HepG2 (cell line): ENCODE measurements around the gene SRSF4. TPM values are rescaled to one million over a fixed set of nuclear protein-coding genes. Genes with fewer than 3 reads are reported as not detected.

Experiments
- ARHGAP35 ChIP-seq: sonication (generic); formaldehyde crosslinking; IDR thresholded peaks from 2 replicates; pipeline ENCODE4 v1.9.0; 2022; ENCODE audit warnings: mild to moderate bottlenecking, inconsistent platforms, moderate library complexity, missing genetic modification reagents, borderline replicate concordance
- DBP ChIP-seq: sonication (generic); formaldehyde crosslinking; IDR thresholded peaks from 2 replicates; pipeline ENCODE4 v1.4.0; 2020; ENCODE audit warnings: missing genetic modification reagents; ENCODE audit errors: not compliant biosample characterization
- HNRNPK ChIP-seq: fragments of 200-400 bp; formaldehyde crosslinking; IDR thresholded peaks from 2 replicates; pipeline ENCODE4 v1.6.1; 2018; ENCODE audit warnings: low read length, low read depth, moderate library complexity, mild to moderate bottlenecking; ENCODE audit not compliant: poor library complexity, severe bottlenecking
- MAFK ChIP-seq, 2 experiments: IDR thresholded peaks in 1 of 2; conservative IDR thresholded peaks in 1 of 2; 2 replicates each; pipeline ENCODE4 v1.6.1; 2011; ENCODE audit warnings: improper control_type of control experiment in 2 of 2, low read length in 2 of 2
- MBD4 ChIP-seq: IDR thresholded peaks from 2 replicates; pipeline ENCODE4 v1.6.1; 2012; ENCODE audit warnings: low read length, inconsistent platforms, borderline replicate concordance
- MXD3 ChIP-seq: IDR thresholded peaks from 2 replicates; pipeline ENCODE4 v1.6.1; 2016; ENCODE audit warnings: mild to moderate bottlenecking, missing biosample characterization, missing genetic modification reagents
- MXD4 ChIP-seq: IDR thresholded peaks from 2 replicates; pipeline ENCODE4 v1.6.1; 2016; ENCODE audit warnings: mild to moderate bottlenecking, missing biosample characterization, missing genetic modification reagents
- NFYC ChIP-seq: IDR thresholded peaks from 2 replicates; pipeline ENCODE4 v1.6.1; 2016; ENCODE audit warnings: missing genetic modification reagents, missing compliant biosample characterization
- PLSCR1 ChIP-seq: sonication (generic); formaldehyde crosslinking; IDR thresholded peaks from 2 replicates; pipeline ENCODE4 v1.5.0; 2020; ENCODE audit warnings: missing genetic modification reagents, mild to moderate bottlenecking, borderline replicate concordance
- POGZ ChIP-seq: sonication (generic); formaldehyde crosslinking; IDR thresholded peaks from 2 replicates; pipeline ENCODE4 v1.4.0; 2020; ENCODE audit warnings: mild to moderate bottlenecking, missing genetic modification reagents
- RELA ChIP-seq: sonication (generic); formaldehyde crosslinking; IDR thresholded peaks from 2 replicates; pipeline ENCODE4 v1.4.0; 2020; ENCODE audit warnings: missing genetic modification reagents
- REXO4 ChIP-seq: sonication (generic); formaldehyde crosslinking; IDR thresholded peaks from 2 replicates; pipeline ENCODE4 v1.8.0; 2022; ENCODE audit warnings: missing genetic modification reagents, mild to moderate bottlenecking, borderline replicate concordance
- TARDBP ChIP-seq: sonication (generic); formaldehyde crosslinking; IDR thresholded peaks from 2 replicates; pipeline ENCODE4 v1.8.0; 2022; ENCODE audit warnings: mild to moderate bottlenecking, missing genetic modification reagents
- TCF7 ChIP-seq: sonication (generic); IDR thresholded peaks from 2 replicates; pipeline ENCODE4 v1.6.1; 2016; ENCODE audit warnings: antibody characterized with exemption, low read depth
- TEAD3 ChIP-seq: optimal IDR thresholded peaks from 2 replicates; pipeline ENCODE3; 2016; ENCODE audit warnings: borderline replicate concordance
- TP53 ChIP-seq: sonication (generic); formaldehyde crosslinking; conservative IDR thresholded peaks from 2 replicates; pipeline ENCODE4 v1.4.0; 2020; ENCODE audit warnings: missing genetic modification reagents
- YY1 ChIP-seq: IDR thresholded peaks from 2 replicates; pipeline ENCODE4 v1.6.1; 2011; ENCODE audit warnings: low read length, low read depth, moderate library complexity, mild to moderate bottlenecking; ENCODE audit not compliant: insufficient read depth, insufficient replicate concordance
- ZBTB3 ChIP-seq: sonication (generic); formaldehyde crosslinking; IDR thresholded peaks from 2 replicates; pipeline ENCODE4 v1.4.0; 2020; ENCODE audit warnings: low read depth, mild to moderate bottlenecking, moderate library complexity, missing genetic modification reagents, borderline replicate concordance
- ZEB1 ChIP-seq: IDR thresholded peaks from 2 replicates; pipeline ENCODE4 v1.6.1; 2012; ENCODE audit warnings: mild to moderate bottlenecking, low read depth, inconsistent platforms; ENCODE audit not compliant: insufficient replicate concordance
- ZFP90 ChIP-seq: sonication (generic); formaldehyde crosslinking; IDR thresholded peaks from 2 replicates; pipeline ENCODE4 v1.8.0; 2022; ENCODE audit warnings: missing genetic modification reagents, mild to moderate bottlenecking, inconsistent platforms, borderline replicate concordance
- ZNF292 ChIP-seq: sonication (generic); formaldehyde crosslinking; IDR thresholded peaks from 2 replicates; pipeline ENCODE4 v1.8.1; 2022; ENCODE audit warnings: mild to moderate bottlenecking, low read depth, missing genetic modification reagents, borderline replicate concordance
- ZNF451 ChIP-seq: sonication (generic); formaldehyde crosslinking; IDR thresholded peaks from 2 replicates; pipeline ENCODE4 v1.5.0; 2020; ENCODE audit warnings: mild to moderate bottlenecking, missing genetic modification reagents
- ZNF510 ChIP-seq: sonication (generic); formaldehyde crosslinking; IDR thresholded peaks from 2 replicates; pipeline ENCODE4 v1.4.0; 2020; ENCODE audit warnings: low read depth, mild to moderate bottlenecking, missing genetic modification reagents
- ZNF558 ChIP-seq: sonication (generic); formaldehyde crosslinking; IDR thresholded peaks from 2 replicates; pipeline ENCODE4 v1.9.0; 2022; ENCODE audit warnings: mild to moderate bottlenecking, missing genetic modification reagents, borderline replicate concordance
- ZNF629 ChIP-seq: sonication (generic); formaldehyde crosslinking; conservative IDR thresholded peaks from 2 replicates; pipeline ENCODE4 v1.5.0; 2020; ENCODE audit warnings: missing genetic modification reagents
- ZNF7 ChIP-seq: IDR thresholded peaks from 2 replicates; pipeline ENCODE4 v1.6.1; 2016; ENCODE audit warnings: missing biosample characterization, missing genetic modification reagents
- ZNF782 ChIP-seq: sonication (generic); formaldehyde crosslinking; IDR thresholded peaks from 2 replicates; pipeline ENCODE4 v1.4.0; 2020; ENCODE audit warnings: missing genetic modification reagents, mild to moderate bottlenecking, borderline replicate concordance
- ZNF788 ChIP-seq: sonication (generic); formaldehyde crosslinking; IDR thresholded peaks from 2 replicates; pipeline ENCODE4 v1.5.0; 2020; ENCODE audit warnings: mild to moderate bottlenecking, missing genetic modification reagents, borderline replicate concordance
- ZSCAN20 ChIP-seq: sonication (generic); formaldehyde crosslinking; IDR thresholded peaks from 2 replicates; pipeline ENCODE4 v1.4.0; 2020; ENCODE audit warnings: missing genetic modification reagents, mild to moderate bottlenecking, borderline replicate concordance
- polyA plus RNA-seq, 8 experiments: library from polyadenylated mRNA; depleted of rRNA in 3 of 8; stranded (reverse) in 7 of 8; unstranded in 1 of 8; fragments of >200 nt; fragmentation: Illumina TruSeq in 4 of 8; extraction: Trizol in 4 of 8; gene quantifications; 2 replicates each; pipeline versions ENCODE4 v1.2.1 to v1.2.3, GENCODE V29; 2011 to 2016; ENCODE audit warnings: low read depth in 4 of 8, missing spikeins in 1 of 8, mixed read lengths in 1 of 8; ENCODE audit not compliant: insufficient read depth in 1 of 8
- total RNA-seq, 5 experiments: library from RNA; depleted of rRNA; stranded (reverse); fragments of >200 nt; fragmentation: Illumina TruSeq; extraction: Trizol; gene quantifications; 2 replicates each; pipeline ENCODE4 v1.2.3, GENCODE V29; 2016; ENCODE audit warnings: low read depth in 1 of 5

Gene SRSF4
- total and polyA plus RNA-seq, 2 of the 13 experiments (the other 11 are each of a cell fraction or from before 2014, with no cell fraction given): 37.7 to 50.9 TPM

GRCh38 chr1:29124366-29125236, 57.1 kb downstream of the SRSF4 start (continued):
- TF ChIP-seq TEAD3 (CRISPR knock-in tag) (peak; percentile 99), ZNF451 (CRISPR knock-in tag) (0 out of 2 replicates have a peak, but pooled peaks have one; percentile 31), HNRNPK (peak; percentile 54), TP53 (no peak), TARDBP (0 out of 2 replicates have a peak, but pooled peaks have one; percentile 16), DBP (CRISPR knock-in tag) (no peak), ZNF510 (no peak), ZNF788 (no peak), ZBTB3 (no peak), MBD4 (no peak), ZFP90 (no peak), ZSCAN20 (CRISPR knock-in tag) (no peak), POGZ (CRISPR knock-in tag) (no peak), YY1 (peak; percentile 13), RELA (no peak), NFYC (peak; percentile 9; the same call in 1 of the 2 replicates), PLSCR1 (no peak), MAFK (conservative IDR thresholded peaks at IDR 0.05 in 1 of 2, IDR thresholded peaks at IDR 0.05 in 1 of 2; ENCODE audit: low read length in 2 of 2) (no peak), TCF7 (no peak), REXO4 (CRISPR knock-in tag) (no peak), ZNF292 (CRISPR knock-in tag) (no peak), ARHGAP35 (CRISPR knock-in tag) (0 out of 2 replicates have a peak, but pooled peaks have one; percentile 43), MXD4 (0 out of 2 replicates have a peak, but pooled peaks have one; percentile 24), ZEB1 (no peak), MXD3 (CRISPR knock-in tag) (peak; percentile 5), ZNF558 (CRISPR knock-in tag) (no peak), ZNF782 (CRISPR knock-in tag) (no peak), ZNF629 (no peak), ZNF7 (CRISPR knock-in tag) (no peak)
